Calu3 (cell line): Measurements from ENCODE around the gene PLEKHG4B. TPM values are rescaled to one million over a fixed set of nuclear protein-coding genes. Genes with fewer than 3 reads are reported as not detected.

Experiments
- BruUV-seq: library from RNA; stranded (reverse); fragments of 400-500 nt; replicated peaks from 2 replicates; lab custom pipeline; 2021; lab: Mats Ljungman, UMichigan
- CTCF ChIA-PET: fragments of 300-600 bp; sonication (Branson Sonifier 250); formaldehyde crosslinking; loops from one replicate; lab custom pipeline; 2022; ENCODE audit warnings: antibody characterized with exemption; lab: Charles Lee
- DNase-seq: peaks from one replicate; pipeline ENCODE4 v3.0.0; 2022
- H3K27ac Mint-ChIP-seq: one replicate; pipeline ENCODE4 v1.8.0; 2022; ENCODE audit warnings: mixed read lengths; ENCODE audit not compliant: unreplicated experiment
- H3K27me3 Mint-ChIP-seq: one replicate; pipeline ENCODE4 v1.8.0; 2022; ENCODE audit warnings: mixed read lengths; ENCODE audit not compliant: unreplicated experiment
- H3K36me3 Mint-ChIP-seq: one replicate; pipeline ENCODE4 v1.8.0; 2022; ENCODE audit warnings: mild to moderate bottlenecking, moderate library complexity, mixed read lengths; ENCODE audit not compliant: insufficient read depth, unreplicated experiment
- H3K4me1 Mint-ChIP-seq: one replicate; pipeline ENCODE4 v1.8.0; 2022; ENCODE audit warnings: mild to moderate bottlenecking, low read depth, mixed read lengths; ENCODE audit not compliant: unreplicated experiment
- H3K4me3 Mint-ChIP-seq: one replicate; pipeline ENCODE4 v1.8.0; 2022; ENCODE audit warnings: mild to moderate bottlenecking, low read depth, moderate library complexity, mixed read lengths; ENCODE audit not compliant: unreplicated experiment
- H3K9me3 Mint-ChIP-seq: one replicate; pipeline ENCODE4 v1.8.0; 2022; ENCODE audit warnings: low read depth, mixed read lengths; ENCODE audit not compliant: unreplicated experiment
- intact Hi-C: fragments of 100-400 bp; cut with micrococcal nuclease; formaldehyde crosslinking; loops from one replicate; pipeline ENCODE4 v1.10.0; 2022; ENCODE audit not compliant: unreplicated experiment
- total RNA-seq: library from RNA; stranded (reverse); gene quantifications from 2 replicates; pipeline ENCODE4 v1.2.3, GENCODE V29; 2022
- TF ChIP-seq, protein P1 (sequence below): fragments of 200-600 bp; IDR thresholded peaks from one replicate; pipeline ENCODE4 v1.8.0; 2022; ENCODE audit warnings: antibody characterized with exemption; ENCODE audit not compliant: unreplicated experiment

Gene PLEKHG4B
- total RNA-seq, 1 experiment from 2014 or later: 1.7 TPM

DNA sequence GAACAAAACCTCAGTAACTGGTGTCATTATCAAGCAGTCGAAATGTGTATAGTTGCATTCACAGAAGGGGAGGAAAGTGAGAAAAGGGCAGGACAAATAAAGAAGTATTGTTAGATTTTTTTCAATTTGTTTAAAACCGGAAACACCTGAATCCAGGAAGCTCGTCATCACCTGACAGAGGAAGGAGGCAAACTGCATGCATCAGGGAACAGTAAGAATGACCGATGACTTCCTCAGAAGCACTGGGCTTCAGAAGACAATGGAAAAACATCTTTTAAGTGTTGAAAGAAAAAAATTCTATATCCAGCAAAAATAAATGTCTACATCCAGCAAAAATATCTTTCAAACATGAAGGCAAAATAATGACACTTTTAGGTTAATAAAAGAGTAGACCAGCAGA is 29.5 kb downstream of the PLEKHG4B start:
- Mint-ChIP-seq H3K4me3 (no peak overlapping the region), H3K36me3 (no peaks in the 10 kb centered on the region), H3K27ac (no peak overlapping the region), H3K27me3 (peaks cover 12% of the 10 kb centered on the region), H3K9me3 (peaks cover 20% of the 10 kb centered on the region), H3K4me1 (no peaks in the 10 kb centered on the region)
- TF ChIP-seq, protein P1, sequence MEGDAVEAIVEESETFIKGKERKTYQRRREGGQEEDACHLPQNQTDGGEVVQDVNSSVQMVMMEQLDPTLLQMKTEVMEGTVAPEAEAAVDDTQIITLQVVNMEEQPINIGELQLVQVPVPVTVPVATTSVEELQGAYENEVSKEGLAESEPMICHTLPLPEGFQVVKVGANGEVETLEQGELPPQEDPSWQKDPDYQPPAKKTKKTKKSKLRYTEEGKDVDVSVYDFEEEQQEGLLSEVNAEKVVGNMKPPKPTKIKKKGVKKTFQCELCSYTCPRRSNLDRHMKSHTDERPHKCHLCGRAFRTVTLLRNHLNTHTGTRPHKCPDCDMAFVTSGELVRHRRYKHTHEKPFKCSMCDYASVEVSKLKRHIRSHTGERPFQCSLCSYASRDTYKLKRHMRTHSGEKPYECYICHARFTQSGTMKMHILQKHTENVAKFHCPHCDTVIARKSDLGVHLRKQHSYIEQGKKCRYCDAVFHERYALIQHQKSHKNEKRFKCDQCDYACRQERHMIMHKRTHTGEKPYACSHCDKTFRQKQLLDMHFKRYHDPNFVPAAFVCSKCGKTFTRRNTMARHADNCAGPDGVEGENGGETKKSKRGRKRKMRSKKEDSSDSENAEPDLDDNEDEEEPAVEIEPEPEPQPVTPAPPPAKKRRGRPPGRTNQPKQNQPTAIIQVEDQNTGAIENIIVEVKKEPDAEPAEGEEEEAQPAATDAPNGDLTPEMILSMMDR: no peak
- BruUV-seq: no TSS peak
- DNase-seq: no peak
- CTCF ChIA-PET: no interaction called here
- intact Hi-C loops: no loop called here

DNA sequence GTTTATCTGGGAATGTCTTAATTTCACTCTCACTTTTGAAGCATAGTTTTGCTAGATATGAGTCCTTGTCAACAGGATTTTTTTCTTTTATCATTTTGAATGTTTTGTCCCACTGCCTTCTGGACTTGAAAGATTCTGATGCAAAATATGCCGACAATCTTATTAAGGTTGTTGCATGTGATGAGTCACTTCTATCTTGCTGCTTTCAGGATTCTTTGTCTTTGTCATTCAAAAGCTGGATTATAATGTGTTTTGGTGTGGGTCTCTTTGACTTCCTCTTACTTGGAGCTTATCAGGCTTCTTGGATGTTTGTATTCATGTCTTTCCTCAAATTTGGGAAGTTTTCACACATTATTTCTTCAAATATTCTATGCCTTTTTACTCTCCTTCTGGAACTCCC is 33.8 kb downstream of the PLEKHG4B start:
- Mint-ChIP-seq H3K9me3 (peaks cover 19% of the 10 kb centered on the region), H3K36me3 (no peaks in the 10 kb centered on the region), H3K4me1 (no peaks in the 10 kb centered on the region), H3K27me3 (peaks cover 30% of the 10 kb centered on the region), H3K27ac (no peak overlapping the region), H3K4me3 (no peak overlapping the region)
- CTCF ChIA-PET: no interaction called here
- no peak for DNase-seq
- TF ChIP-seq, protein P1: no peak
- intact Hi-C loops: no loop called here
- BruUV-seq: no TSS peak

- Mint-ChIP-seq H3K4me1 (no peaks in the 10 kb centered on the region), H3K27ac (no peak overlapping the region), H3K9me3 (peaks cover 13% of the 10 kb centered on the region), H3K36me3 (no peaks in the 10 kb centered on the region), H3K4me3 (no peak overlapping the region), H3K27me3 (peaks cover 30% of the 10 kb centered on the region)
- no TSS peak for BruUV-seq
- intact Hi-C loops: no loop called here
- CTCF ChIA-PET: no interaction called here
- no peak for DNase-seq
- TF ChIP-seq, protein P1: no peak
Measured at GRCh38 chr5:126806-127205, 34.8 kb downstream of the PLEKHG4B start.

DNA sequence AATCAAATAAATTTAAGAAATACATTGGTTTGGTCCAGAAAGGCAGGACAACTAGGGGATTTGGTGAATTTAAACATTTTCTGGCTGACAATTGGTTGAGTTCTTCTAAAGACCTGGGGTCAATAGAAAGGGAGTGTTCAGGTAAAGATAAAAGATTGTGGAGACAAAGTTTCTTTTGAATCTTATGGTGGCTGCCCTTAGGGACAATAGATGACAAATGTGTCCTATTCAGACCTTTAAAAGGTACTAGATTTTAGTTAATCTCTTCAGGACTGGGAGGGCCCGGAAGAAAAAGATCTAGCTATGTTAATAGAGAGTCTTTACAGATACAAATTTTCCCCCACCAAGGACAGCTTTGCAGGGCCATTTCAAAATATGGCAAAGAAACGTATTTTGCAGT is 35.9 kb downstream of the PLEKHG4B start:
- H3K9me3 Mint-ChIP-seq: peaks cover 12% of the 10 kb centered on the region
- no peaks in the 10 kb centered on the region for H3K4me1 Mint-ChIP-seq
- peaks cover 30% of the 10 kb centered on the region for H3K27me3 Mint-ChIP-seq
- TF ChIP-seq, protein P1: no peak
- BruUV-seq: no TSS peak
- intact Hi-C loops: no loop called here
- no peak overlapping the region for H3K27ac Mint-ChIP-seq
- H3K4me3 Mint-ChIP-seq: no peak overlapping the region
- no peaks in the 10 kb centered on the region for H3K36me3 Mint-ChIP-seq
- CTCF ChIA-PET: no interaction called here
- no peak for DNase-seq
